Measurements from ENCODE around the gene NBAS. TPM values are rescaled to one million over a fixed set of nuclear protein-coding genes. Genes with fewer than 3 reads are reported as not detected.

The NBAS gene
- total and polyA plus RNA-seq, 9 of the 15 experiments (the other 6 are each of a cell fraction or from before 2014, with no cell fraction given) = 15.3 to 94.4 (median 69.9) TPM

GRCh38 chr2:15607709-15608391, 46.7 kb upstream of the NBAS start:
- Histone ChIP-seq H3K4me2 (ENCODE audit: insufficient read depth, low read length) (no peak overlapping the region), H3K36me3 (ENCODE audit: control insufficient read depth, insufficient read depth, low read length) (peaks cover 78% of the 10 kb centered on the region), H3K9me1 (ENCODE audit: control insufficient read depth, insufficient read depth, low read length) (no peaks in the 10 kb centered on the region), H3K27ac (ENCODE audit: extremely low read depth, low read depth, low read length) (no peak overlapping the region), H3K9ac (ENCODE audit: insufficient read depth in 1 of 2, low read depth in 2 of 2, low read length in 2 of 2) (no peak overlapping the region), H3K4me1 (replicated peaks in 1 of 2; ENCODE audit: control insufficient read depth in 2 of 2, insufficient read depth in 2 of 2, low read length in 2 of 2) (no peaks in the 10 kb centered on the region), H2AFZ (ENCODE audit: low read depth, low read length) (no peak overlapping the region), H3K79me2 (ENCODE audit: control insufficient read depth, insufficient read depth, low read length) (no peaks in the 10 kb centered on the region; the same call in 2 of the 3 replicates), H3K9me3 (replicated peaks; ENCODE audit: control insufficient read depth, insufficient read depth, low read depth, low read length) (no peaks in the 10 kb centered on the region), H3K27me3 (ENCODE audit: control insufficient read depth in 2 of 2, insufficient read depth in 2 of 2, low read length in 2 of 2) (no peaks in the 10 kb centered on the region), H3K4me3 (no peak overlapping the region), H4K20me1 (replicated peaks; ENCODE audit: control insufficient read depth, insufficient read depth, low read length) (no peaks in the 10 kb centered on the region)
- BruUV-seq (replicated peaks) = TSS peak; percentile 6
- FAIRE-seq (no peak), DNase-seq (ENCODE audit: extremely low read depth in 1 of 4, low spot score in 3 of 4) (no peak), ATAC-seq (peak; percentile 27; the same call in 1 of the 3 replicates)
- in situ Hi-C loops (cut with MboI) = no loop called here
- 91% methylated on average over 7 of the region's 7 CpGs for WGBS (ENCODE audit: insufficient coverage, low coverage, missing lambda C conversion rate)
- CTCF ChIA-PET (ENCODE audit: low intra/inter-chr PET ratio) = no interaction called here
- intact Hi-C loops (cut with micrococcal nuclease) = no loop called here
- POLR2A ChIA-PET = no interaction called here
- TF ChIP-seq FOXP1 (CRISPR knock-in tag; IDR thresholded peaks at IDR 0.05) (no peak), CCNT2 (IDR thresholded peaks at IDR 0.05; ENCODE audit: borderline replicate concordance, extremely low read depth, insufficient read length, low read depth, low read length) (no peak), JUNB (CRISPR knock-in tag; conservative IDR thresholded peaks at IDR 0.05) (no peak), PRPF4 (IDR thresholded peaks at IDR 0.05; ENCODE audit: insufficient read depth, low read depth, low read length, poor library complexity, severe bottlenecking) (no peak), E2F8 (IDR thresholded peaks at IDR 0.05; ENCODE audit: low read depth, partially characterized antibody) (no peak), ATF7 (IDR thresholded peaks at IDR 0.05) (no peak), ZNF311 (CRISPR knock-in tag; IDR thresholded peaks at IDR 0.05) (no peak), USF2 (CRISPR knock-in tag; IDR thresholded peaks at IDR 0.05) (no peak), CHAMP1 (IDR thresholded peaks at IDR 0.05) (no peak), CBX3 (IDR thresholded peaks at IDR 0.05; ENCODE audit: borderline replicate concordance in 1 of 2, low read length in 2 of 2) (no peak), ZNF780A (CRISPR knock-in tag; IDR thresholded peaks at IDR 0.05) (no peak), TCF15 (CRISPR knock-in tag; IDR thresholded peaks at IDR 0.05) (no peak), ZNF124 (CRISPR knock-in tag; IDR thresholded peaks at IDR 0.05) (no peak), NCOA1 (IDR thresholded peaks at IDR 0.05; ENCODE audit: low read depth) (no peak), PCBP2 (IDR thresholded peaks at IDR 0.05; ENCODE audit: low read depth, low read length, poor library complexity, severe bottlenecking) (no peak), NELFE (IDR thresholded peaks at IDR 0.05; ENCODE audit: insufficient read depth, insufficient read length) (no peak)

Measured in K562 (cell line).